Endothelial cell of hepatic sinusoid (primary cell): ENCODE results near the gene KRI1.
"Not testable (repeated sequence)": the region's sequence is repeated elsewhere in the genome, so short reads cannot be mapped to it uniquely, and the experiment has no call there.

Experiments used
- in situ Hi-C: cut with HindIII; loops from 2 replicates; pipeline ENCODE4 v1.10.0; 2017; ENCODE audit warnings: low sequenced_read_pairs

KRI1 gene

DNA sequence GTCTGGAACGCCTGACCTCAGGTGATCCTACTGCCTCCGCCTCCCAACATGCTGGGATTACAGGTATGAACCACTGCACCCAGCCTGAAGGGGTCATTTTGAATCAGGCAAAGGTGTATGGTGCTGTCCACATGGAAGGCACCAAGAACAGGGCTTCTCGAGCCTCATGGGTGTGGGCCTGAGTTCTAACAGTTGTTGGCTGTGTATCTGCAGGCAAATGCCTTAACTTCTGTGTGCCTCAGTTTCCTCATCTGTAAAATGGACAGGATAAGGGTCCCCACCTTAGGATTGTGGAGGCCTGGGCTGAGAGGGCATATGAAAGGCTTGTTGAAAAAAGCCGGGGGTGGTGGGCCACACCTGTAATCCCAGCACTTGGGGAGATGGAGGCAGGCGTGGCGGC, 12.1 kb upstream of the KRI1 start:
- in situ Hi-C loops = loop anchor here (5.0 kb wide), 1 partner anchor 69 kb away; no protein-coding TSS in a partner anchor

DNA sequence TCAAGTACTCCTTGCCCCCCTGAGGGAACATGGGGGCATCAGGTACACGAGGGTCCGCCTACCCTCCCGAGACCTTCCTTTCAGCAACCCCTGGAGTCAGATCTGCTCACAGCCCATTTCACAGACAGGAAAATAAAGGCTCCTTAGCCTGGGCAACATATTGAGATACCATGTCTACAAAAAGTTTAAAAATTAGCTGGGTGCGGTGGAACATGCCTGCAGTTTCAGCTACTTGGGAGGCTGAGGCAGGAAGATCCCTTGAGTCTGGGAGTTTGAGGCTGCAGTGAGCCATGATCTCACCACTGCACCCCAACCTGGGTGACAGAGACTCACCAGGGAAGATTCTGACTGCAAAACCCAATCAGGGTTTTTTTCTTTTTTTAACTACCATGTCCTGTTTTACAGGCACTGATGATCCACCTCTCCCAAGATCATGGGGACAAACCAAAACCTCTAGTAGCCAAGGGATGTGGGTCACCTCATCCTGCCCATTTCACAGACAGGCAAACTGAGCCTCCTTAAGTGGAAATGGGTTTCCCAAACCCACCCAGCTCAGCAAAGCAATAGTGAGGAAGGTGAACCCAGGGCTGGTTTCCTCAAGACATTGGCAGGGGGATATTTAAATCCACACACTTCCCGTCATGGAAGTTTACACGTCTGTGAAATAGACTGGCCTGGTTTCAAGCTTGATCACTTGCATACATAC, 9.4 kb upstream of the KRI1 start:
- in situ Hi-C loops = loop anchor here (5.0 kb wide), 1 partner anchor 72 kb away; no protein-coding TSS in a partner anchor

DNA sequence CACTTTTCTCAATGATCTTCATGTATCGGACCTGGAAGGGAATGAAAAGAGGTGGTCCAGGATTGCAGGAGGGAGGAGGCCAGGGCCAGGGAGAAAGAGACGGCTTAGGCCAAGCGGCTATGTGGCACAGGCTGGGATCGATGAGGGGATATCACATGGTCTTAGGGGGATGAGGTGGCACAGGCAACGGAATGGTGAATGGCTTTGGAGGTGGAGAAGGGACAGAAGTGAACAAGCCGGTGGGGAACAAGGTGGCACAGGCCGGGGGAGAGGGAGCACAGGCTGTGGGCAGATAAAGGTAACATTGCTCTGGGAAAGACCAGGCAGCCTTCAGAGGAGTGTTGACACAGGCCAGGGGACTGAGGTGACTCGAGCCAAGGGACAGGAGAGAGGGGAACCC, 8.7 kb upstream of the KRI1 start:
- in situ Hi-C loops = no loop called here

DNA sequence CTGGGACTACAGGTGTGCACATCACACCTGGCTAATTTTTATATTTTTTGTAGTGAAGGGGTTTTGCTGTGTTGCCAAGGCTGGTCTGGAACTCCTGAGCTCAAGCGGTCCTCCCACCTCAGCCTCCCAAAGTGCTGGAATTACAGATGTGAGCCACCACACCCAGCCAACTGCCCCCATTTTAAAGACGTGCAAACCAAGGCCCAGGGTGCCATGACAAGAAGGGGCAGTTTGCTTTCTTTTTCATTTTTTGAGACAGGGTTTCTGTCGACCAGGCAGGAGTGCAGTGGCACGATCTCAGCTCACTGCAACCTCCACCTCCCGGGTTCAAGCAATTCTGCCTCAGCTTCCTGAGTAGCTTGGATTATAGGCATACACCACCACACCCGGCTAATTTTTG, 8.0 kb upstream of the KRI1 start:
- in situ Hi-C loops = not testable (repeated sequence)

DNA sequence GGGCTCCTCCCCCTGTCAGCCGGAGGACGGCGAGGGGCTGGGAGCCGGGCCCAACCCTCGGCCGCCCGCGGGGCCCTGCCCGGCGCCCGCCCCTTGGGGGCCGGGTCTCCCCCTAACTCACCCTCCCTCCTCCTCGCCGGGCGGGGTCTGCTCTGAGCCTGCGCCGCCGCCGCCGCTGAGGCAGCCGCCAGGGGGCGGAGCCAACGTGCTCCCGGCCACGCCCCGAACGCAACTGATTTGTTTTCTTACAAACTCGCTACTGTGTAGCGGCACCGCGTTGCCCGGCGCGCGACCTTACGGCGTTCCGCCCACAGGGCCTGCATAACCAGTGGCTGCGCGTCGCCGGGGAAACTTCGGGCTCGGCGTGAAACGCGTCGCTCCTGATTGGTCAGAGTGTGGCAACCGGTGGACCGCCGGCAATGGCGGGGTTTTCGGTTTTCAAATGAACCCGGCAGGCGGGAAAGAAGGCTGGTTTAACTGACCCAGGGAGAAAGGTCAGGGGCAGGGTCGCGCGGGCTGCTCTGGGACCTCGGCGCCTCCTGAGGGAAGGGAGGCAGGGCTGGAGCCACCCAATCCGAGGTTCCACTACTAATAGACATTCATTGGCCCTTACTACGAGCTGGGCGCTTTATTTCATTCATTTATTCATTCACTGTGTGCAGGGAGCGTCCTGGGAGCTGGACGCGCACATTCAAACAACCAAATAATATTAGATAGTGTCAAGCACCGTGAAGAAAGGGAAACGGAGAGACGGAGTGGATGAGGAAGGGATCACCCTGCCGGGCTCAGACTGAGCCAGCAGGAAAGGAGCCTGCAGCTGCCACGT, 3.2 kb upstream of the KRI1 start, which contains the start of gene CDKN2D:
Gene CDKN2D (minus strand): TSS at position 154 of the 826 bp plus-strand sequence. CDS start 326 bp downstream, outside the sequence.
- in situ Hi-C loops = no loop called here

DNA sequence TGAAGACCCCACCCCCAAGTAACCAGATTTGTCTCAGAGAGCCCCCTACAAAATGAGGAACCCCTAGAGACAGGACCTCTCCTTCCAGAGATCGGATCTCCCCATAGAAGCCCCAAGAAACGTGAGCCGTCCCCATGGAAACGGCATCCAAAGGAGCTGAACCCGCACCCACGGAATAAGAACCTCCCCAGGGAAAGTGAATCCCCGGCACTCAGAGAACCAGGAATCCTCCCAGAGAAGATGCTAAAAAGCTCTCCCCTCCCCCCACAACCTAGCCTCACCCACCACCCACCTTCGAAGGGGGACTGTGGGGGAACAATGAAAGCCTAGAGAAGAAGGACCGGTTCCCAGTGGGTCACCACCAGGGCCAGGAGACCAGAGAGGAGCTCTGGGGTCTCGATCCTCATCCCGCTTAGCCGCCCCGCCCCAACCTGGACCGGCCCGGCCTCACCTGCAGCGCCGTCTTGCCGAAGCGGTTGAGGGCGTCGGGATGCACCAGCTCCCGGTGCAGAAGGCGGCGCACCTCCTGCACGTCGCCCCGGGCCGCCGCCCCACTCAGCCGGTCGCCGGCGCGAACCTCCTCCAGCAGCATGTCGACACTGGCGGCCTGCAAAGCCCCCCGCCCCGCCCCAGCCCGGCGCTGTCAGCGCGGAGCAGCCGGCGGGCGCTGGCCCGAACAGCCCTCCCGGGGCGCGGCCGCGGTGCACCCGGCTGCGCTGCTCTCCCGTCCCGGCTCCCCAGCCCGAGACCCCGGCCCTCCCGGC, 2.4 kb upstream of the KRI1 start:
- in situ Hi-C loops = no loop called here

DNA sequence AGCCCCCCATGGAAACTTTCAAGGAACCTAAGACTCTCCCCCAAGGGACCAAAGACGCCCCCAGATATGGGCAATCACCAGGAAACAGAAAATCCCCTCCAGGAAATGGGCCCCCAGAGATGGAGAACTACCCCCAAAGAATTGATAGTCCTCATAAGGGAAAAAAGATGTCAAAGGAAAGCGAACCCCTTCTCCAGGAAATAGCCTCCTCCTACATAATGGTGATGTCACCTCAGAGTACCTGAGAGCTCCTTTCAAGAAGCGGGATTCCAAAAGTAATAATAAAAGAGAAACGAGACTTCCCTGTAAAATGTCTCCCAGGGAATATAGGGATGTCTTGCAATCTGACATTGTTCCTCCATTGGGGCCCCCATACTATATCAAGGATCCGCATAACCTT, 1.8 kb upstream of the KRI1 start:
- in situ Hi-C loops = no loop called here

DNA sequence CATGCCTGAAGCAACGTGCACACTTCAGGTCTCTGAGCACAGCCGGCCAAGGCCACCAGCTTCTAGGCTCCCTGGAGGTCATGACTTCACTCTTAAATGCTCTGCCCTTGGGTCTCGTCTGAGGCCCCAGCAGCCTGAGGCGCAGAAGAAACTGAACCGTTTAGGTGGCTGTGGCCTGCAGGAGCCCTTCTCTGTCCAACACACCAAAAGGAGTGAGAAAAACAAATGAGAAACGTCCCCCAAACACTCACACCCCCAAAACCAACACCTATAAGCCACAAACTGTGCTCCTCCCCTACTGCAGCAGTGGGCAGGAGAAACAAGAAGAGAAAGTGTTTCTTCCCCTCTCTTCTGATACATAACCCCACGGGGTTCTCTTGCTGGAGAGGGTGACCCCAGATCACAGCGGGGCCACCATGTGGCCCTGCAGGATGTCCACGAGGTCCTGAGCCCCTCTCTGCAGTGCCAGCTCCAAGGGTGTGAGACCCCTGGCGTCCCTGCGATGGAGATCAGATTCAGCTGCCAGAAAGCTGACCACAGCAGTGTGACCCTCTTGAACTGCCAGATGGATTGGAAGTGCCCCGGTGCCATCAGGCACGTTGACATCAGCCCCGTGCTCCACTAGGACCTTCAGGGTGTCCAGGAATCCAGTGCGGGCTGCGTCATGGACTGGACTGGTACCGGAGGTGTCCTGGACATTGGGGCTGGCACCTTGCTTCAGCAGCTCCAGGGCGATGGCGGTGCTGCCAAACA, 1.0 kb upstream of the KRI1 start:
- in situ Hi-C loops = no loop called here

DNA sequence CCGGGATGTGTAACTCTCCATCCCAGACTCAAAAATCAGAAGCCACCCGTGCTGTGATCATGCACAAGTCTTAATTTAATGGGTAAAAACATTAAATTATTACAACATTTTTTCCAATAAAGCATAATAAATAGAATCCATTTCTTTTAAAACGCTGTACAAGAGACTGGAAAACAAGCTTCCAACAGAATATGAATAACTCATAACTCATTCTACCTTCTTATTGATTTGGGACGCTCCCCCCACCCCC, 523 bp upstream of the KRI1 start:
- in situ Hi-C loops = no loop called here

DNA sequence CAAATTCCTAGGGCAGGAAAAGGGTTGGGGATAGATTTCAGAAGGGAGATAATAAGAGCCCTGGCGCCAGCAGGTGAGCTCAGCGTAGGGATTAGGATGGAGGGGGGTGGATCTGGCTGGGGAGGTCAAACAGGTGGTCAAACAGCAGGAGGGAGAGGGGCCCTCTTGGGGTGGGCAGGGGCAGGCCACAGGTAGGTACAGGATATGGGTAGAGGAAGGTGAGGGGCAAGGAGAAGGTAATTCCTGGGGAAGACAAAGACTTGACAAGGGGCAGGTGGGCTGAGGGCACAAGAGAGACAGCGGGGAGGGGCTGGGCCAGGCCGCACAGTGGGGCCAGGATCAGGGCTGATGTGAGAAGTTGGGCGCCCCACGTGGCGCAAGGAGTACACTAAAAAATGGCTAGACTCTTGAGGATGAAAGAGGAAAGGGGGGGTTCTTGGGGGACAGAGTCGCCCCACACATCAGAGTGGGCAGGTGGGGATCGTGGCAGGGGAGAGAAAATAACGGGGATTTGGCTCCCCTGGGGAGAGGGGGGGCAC, 713 bp downstream of the KRI1 start:
- in situ Hi-C loops = no loop called here

DNA sequence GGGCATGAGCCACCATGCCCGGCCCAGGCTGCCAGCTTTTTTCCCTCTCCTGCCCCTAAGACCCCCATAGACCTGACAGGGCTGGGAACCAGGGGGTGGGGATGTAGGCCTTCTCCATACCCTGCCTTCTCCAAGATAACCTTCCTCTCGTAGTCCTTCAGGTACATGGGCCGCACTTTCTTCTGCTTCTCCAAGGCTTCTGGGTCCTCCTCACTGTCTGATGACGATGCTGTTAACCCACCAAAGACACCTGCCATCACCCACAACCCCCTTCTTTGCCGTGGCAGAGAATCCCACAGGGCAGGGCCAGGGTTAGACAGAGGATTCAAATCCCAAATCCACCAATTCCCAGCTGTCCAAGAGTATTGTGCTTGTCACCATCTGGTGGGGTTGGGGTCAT, 3.2 kb downstream of the KRI1 start:
- in situ Hi-C loops = no loop called here

DNA sequence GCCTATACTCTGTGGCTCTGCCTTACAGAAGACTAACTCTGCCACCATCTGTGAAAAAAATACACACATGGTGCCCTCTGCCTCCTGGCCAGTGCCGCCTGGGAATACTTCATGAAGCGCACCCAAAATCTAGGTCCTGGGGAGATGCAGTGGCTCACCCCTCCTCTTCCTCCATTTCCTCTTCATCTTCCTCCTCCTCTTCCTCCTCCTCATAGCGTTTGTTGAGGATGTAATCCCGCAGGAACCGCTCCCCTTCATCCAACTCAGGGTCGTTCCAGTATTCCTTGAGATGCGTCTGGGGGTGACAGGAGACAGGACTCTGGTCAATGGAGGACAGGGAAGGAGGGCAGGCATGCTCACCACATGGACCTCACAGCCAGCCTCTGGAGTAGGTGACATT, 5.7 kb downstream of the KRI1 start:
- in situ Hi-C loops = no loop called here

DNA sequence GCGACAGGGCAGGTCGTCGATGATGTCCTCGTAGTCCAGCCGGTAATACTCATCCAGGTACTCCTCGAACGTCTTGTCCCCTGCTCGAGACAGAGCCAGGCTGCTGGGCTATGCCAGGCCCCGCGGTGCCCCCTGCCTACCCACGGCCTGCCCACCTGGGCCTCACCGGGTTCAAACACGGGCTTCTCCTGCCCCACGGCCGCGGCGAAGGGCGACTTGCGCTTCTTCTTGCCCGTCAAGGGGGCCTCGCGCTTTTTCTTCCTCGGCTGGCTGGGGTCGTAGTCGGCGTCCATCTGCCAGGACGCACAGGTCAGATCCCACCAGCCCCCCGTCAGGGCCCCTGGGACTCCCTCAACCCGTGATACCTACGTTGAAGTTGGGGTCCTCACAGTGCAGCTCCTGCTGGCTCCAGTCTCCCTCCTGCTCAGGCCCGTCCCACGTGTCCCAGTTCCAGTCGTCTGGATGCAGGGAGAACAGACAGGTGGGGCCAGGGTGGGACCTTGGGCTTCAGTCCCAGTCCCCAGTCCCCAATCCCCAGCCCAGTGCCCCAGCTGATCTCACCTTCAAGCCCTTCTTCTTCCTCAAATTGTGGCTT, 8.1 kb downstream of the KRI1 start:
- in situ Hi-C loops = loop anchor here (5.0 kb wide), 2 partner anchors 45 to 155 kb away; partner anchors contain the start of gene CDC37

DNA sequence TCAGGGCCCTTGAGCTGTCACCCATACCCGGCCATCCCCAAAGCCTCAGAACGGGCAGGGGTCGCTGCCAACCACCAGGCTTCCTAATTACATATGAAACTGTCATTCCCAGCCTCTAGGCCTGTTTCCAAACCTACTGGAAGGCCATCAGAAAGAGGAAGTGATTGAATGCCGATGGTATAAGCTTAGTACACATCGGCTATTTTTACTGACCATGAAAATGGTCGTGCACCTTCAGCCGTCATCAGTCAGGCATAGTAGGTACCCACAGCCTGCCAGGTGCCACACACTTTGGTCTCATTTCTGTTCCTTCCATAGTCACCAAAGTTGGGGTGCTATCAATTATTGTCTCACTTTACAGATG, 10.2 kb downstream of the KRI1 start:
- in situ Hi-C loops = loop anchor here (5.0 kb wide), 2 partner anchors 43 to 153 kb away; partner anchors contain the start of gene CDC37

DNA sequence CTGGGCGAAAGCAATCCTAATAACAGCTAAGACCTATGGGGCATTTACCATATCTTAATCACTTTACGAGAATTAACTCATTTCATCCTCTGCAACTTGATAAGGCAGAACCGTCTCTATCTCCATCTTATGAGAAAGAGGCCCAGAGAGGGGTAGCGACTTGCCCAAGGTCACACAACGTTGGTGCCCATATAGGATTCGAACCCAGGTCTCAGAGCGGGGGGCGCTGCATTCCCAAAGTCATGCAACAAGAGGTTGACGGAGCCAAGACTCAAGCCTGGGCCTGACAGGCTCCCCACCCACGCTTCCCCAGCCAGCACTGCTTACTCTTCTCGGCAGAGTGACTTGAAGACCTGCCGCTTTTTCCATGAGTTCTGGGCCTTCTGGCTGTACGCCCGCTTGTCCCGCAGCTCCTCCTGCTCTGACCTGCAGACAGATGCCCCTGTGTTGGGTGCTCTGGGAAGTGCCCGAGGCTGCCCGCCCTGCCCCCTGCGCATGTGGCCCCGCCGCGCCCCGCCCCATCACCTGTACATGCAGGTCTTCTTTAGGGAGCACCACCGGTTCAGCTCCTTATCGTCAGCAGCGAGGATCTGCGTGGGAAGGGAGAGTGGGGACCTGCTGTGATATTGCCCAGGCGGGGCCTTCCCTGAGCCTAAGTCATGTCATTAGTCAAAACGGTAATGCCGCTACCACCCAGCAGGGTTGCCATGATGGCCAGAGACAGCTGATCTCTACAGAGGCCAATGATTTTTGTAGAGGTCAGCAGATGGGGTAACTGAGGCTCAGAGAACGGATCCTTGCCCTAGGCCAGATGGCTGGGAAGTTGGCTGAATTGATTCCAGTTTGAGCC, 10.8 kb downstream of the KRI1 start:
- in situ Hi-C loops = loop anchor here (5.0 kb wide), 2 partner anchors 43 to 153 kb away; partner anchors contain the start of gene CDC37

DNA sequence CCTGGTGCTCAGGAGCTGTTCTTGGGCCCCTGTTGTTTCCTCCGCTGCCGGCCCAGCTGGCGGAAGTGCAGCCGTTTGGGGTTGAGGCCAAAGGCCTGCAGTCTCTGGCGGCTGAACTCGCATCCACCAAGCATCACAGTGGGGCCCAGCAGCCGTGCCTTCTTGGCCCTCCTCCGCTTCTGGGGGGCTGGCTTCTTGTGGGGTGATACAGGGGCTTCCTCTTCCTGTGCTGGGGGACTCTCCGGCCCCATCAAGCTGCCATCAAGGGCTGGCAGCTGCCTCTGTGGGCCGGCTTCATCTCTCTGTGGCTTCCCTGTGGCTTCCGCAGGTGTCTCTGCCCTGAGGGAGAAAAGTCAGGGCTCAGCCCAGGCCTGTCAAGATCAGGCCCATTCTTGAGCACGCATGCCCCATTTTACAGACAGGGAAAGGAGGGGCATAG, 11.8 kb downstream of the KRI1 start:
- in situ Hi-C loops = no loop called here

DNA sequence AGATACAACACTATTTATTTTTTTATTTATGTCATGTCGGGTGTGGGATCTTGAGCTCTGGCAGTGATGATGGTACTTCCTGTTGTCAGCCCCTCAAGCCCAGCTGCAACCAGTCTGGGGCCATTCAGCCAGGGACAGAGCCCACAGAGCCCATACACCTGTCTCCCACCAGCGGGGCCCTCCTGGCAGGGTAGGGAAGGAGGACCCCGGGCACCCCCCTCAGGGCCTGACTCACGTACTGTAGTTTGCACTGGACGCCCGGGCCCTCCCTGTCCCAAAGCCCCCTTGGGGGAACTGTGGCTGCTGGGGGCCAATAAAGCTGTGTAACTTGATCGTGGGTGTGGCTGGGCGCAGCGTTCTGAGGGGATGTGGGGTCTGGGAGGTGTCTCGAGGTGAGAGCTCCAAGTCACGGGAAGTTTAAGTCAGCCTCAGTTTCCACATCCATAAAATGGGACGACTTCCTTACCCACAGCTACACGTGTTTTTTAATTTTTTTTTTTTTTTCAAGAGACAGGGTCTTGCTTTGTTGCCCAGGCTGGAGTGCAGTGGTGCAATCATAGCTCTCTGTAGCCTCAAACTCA, 12.6 kb downstream of the KRI1 start:
- in situ Hi-C loops = no loop called here

DNA sequence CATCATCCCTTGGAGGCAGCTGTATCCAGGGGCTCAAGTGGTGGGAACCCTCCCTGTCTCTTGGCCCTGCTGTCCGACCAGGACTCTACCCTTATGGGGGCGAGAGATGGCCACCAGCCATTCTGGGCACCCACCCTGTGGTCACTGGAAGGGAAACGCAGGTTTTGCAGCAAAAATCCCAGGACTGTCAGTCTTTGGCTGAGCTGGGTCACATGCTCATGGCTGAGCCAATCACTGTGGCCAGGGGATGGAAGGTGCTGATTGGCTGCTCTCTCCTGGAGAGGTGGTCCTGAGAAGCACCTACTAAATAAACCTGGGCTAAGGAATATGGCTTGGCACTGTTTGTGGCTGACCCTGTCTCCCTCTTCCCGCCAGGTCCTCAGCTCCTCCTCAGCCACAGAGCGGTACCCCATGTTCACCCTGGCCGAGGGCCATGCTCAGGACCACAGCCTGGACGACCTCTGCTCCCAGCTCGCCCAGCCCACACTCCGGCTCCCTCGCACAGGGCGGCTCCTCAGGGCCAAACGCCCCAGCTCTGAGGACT, 13.2 kb downstream of the KRI1 start:
- in situ Hi-C loops = no loop called here
